ENCODE data around the gene ZNF256.

The ZNF256 gene

GRCh38 chr19:57947419-57948134 lies at the start of gene ZNF256:
TSS of gene ZNF256 (minus strand) at chr19:57947706. CDS start at chr19:57947474, 232 bp downstream.
- DNase-seq (ENCODE audit: low read depth in 2 of 2) = peak; percentile 77 to 86

- DNase-seq (ENCODE audit: low read depth in 2 of 2) = no peak
Observed at GRCh38 chr19:57992841-57993240, 45.3 kb upstream of the ZNF256 start.

- DNase-seq (ENCODE audit: low read depth in 2 of 2) = no peak
Observed at GRCh38 chr19:57978586-57979289, 31.2 kb upstream of the ZNF256 start.

GRCh38 chr19:57974434-57974833 lies 26.9 kb upstream of the ZNF256 start, which contains the start of gene C19orf18:
TSS of gene C19orf18 (minus strand) at chr19:57974534. CDS start at chr19:57974432, 102 bp downstream.
- no peak for DNase-seq (ENCODE audit: low read depth in 2 of 2)

GRCh38 chr19:57964761-57965160 lies 17.3 kb upstream of the ZNF256 start:
- no peak for DNase-seq (ENCODE audit: low read depth in 2 of 2)

GRCh38 chr19:57961785-57962184 lies 14.3 kb upstream of the ZNF256 start:
- DNase-seq (ENCODE audit: low read depth in 2 of 2) = no peak

- DNase-seq (ENCODE audit: low read depth in 2 of 2) = no peak
Observed at GRCh38 chr19:57954996-57955395, 7.5 kb upstream of the ZNF256 start.

- DNase-seq (ENCODE audit: low read depth in 2 of 2) = no peak
Observed at GRCh38 chr19:57949702-57950101, 2.2 kb upstream of the ZNF256 start.

- DNase-seq (ENCODE audit: low read depth in 2 of 2) = no peak
Observed at GRCh38 chr19:57949296-57949695, 1.8 kb upstream of the ZNF256 start.

- no peak for DNase-seq (ENCODE audit: low read depth in 2 of 2)
Observed at GRCh38 chr19:57947088-57947418, 453 bp downstream of the ZNF256 start.

GRCh38 chr19:57946316-57946715 lies 1.2 kb downstream of the ZNF256 start:
- no peak for DNase-seq (ENCODE audit: low read depth in 2 of 2)

- no peak for DNase-seq (ENCODE audit: low read depth in 2 of 2)
Observed at GRCh38 chr19:57941593-57941992, 5.9 kb downstream of the ZNF256 start.

GRCh38 chr19:57935731-57936130 lies 11.8 kb downstream of the ZNF256 start:
- no peak for DNase-seq (ENCODE audit: low read depth in 2 of 2)

- peak in 1 of 2 donors; percentile 7 for DNase-seq (ENCODE audit: low read depth in 2 of 2)
Observed at GRCh38 chr19:57934820-57935665, 12.5 kb downstream of the ZNF256 start, which contains the start of gene ZNF418. TSS of gene ZNF418 (minus strand) at chr19:57935402. CDS start at chr19:57933822, 1,580 bp downstream.

- DNase-seq (ENCODE audit: low read depth in 2 of 2) = no peak
Observed at GRCh38 chr19:57927587-57927986, 19.9 kb downstream of the ZNF256 start.

GRCh38 chr19:57916168-57916995 lies 31.1 kb downstream of the ZNF256 start, which contains the start of gene ZNF417:
TSS of gene ZNF417 (minus strand) at chr19:57916592. CDS start at chr19:57916411, 181 bp downstream.
- DNase-seq (ENCODE audit: low read depth in 2 of 2) = peak; percentile 71 to 82

GRCh38 chr19:57914531-57914930 lies 33.0 kb downstream of the ZNF256 start:
- DNase-seq (ENCODE audit: low read depth in 2 of 2) = no peak

GRCh38 chr19:57907394-57907793 lies 40.1 kb downstream of the ZNF256 start:
- DNase-seq (ENCODE audit: low read depth in 2 of 2) = no peak

- no peak for DNase-seq (ENCODE audit: low read depth in 2 of 2)
Observed at GRCh38 chr19:57905258-57905657, 42.2 kb downstream of the ZNF256 start.

- DNase-seq (ENCODE audit: low read depth in 2 of 2) = no peak
Observed at GRCh38 chr19:57903618-57904184, 43.8 kb downstream of the ZNF256 start.

GRCh38 chr19:57900311-57900710 lies 47.2 kb downstream of the ZNF256 start:
- no peak for DNase-seq (ENCODE audit: low read depth in 2 of 2)
